K562 (cell line): ENCODE data around the gene SLC5A11. TPM values are rescaled to one million over a fixed set of nuclear protein-coding genes. Genes with fewer than 3 reads are reported as not detected.

Experiments
- BRD4 ChIP-seq: fragments of 200-600 bp; sonication (generic); IDR thresholded peaks from 2 replicates; pipeline ENCODE4 v1.6.1; 2017; ENCODE audit warnings: inconsistent platforms
- CGGBP1 ChIP-seq: fragments of 250-450 bp; sonication (Bioruptor Pico); IDR thresholded peaks from 2 replicates; pipeline ENCODE4 v1.9.0; 2021; ENCODE audit warnings: mild to moderate bottlenecking
- CHD2 ChIP-seq: IDR thresholded peaks from 2 replicates; pipeline ENCODE4 v1.6.1; 2011; ENCODE audit warnings: low read depth, low read length
- CTCF ChIP-seq, 3 experiments: IDR thresholded peaks in 2 of 3; conservative IDR thresholded peaks in 1 of 3; 2 replicates each; pipeline ENCODE4 v1.5.1; 2011 to 2012; ENCODE audit warnings: low read length in 3 of 3, mild to moderate bottlenecking in 3 of 3, control low read depth in 2 of 3, improper control_type of control experiment in 1 of 3, inconsistent platforms in 1 of 3, low read depth in 1 of 3, mixed read lengths in 1 of 3, moderate library complexity in 1 of 3; ENCODE audit not compliant: insufficient read depth in 2 of 3
- DIDO1 ChIP-seq: fragments of 450-650 bp; IDR thresholded peaks from 2 replicates; pipeline ENCODE4 v1.6.1; 2016; ENCODE audit warnings: low read depth, missing biosample characterization, missing genetic modification characterization
- ERF ChIP-seq: fragments of 450-650 bp; formaldehyde crosslinking; IDR thresholded peaks from 2 replicates; pipeline ENCODE4 v1.4.0; 2020; ENCODE audit warnings: mild to moderate bottlenecking, mixed read lengths
- ETS1 ChIP-seq: conservative IDR thresholded peaks from 2 replicates; pipeline ENCODE4 v1.6.1; 2011; ENCODE audit warnings: low read depth, mild to moderate bottlenecking, low read length; ENCODE audit not compliant: control insufficient read depth
- ILK ChIP-seq: fragments of 450-650 bp; IDR thresholded peaks from 2 replicates; pipeline ENCODE4 v1.6.1; 2016; ENCODE audit warnings: missing genetic modification characterization, low read depth, mild to moderate bottlenecking, missing compliant biosample characterization, moderate library complexity, borderline replicate concordance
- NR3C1 ChIP-seq: sonication (generic); formaldehyde crosslinking; IDR thresholded peaks from 2 replicates; pipeline ENCODE4 v1.8.1; 2022; ENCODE audit warnings: missing genetic modification reagents
- NR4A1 ChIP-seq, 2 experiments: fragments of 250-450 bp in 1 of 2; fragments of 450-650 bp in 1 of 2; sonication (Bioruptor Pico) in 1 of 2; IDR thresholded peaks; 2 replicates each; pipeline versions ENCODE4 v1.4.0 to v1.6.1; 2016 to 2020; ENCODE audit warnings: mild to moderate bottlenecking in 2 of 2, missing compliant biosample characterization in 1 of 2, missing genetic modification characterization in 1 of 2, moderate library complexity in 1 of 2
- PCBP1 ChIP-seq: fragments of 200-400 bp; formaldehyde crosslinking; IDR thresholded peaks from 2 replicates; pipeline ENCODE4 v1.6.1; 2018; ENCODE audit warnings: mild to moderate bottlenecking, low read depth, low read length; ENCODE audit not compliant: poor library complexity, severe bottlenecking
- POLR2H ChIP-seq: IDR thresholded peaks from 2 replicates; pipeline ENCODE4 v1.6.1; 2016; ENCODE audit warnings: missing genetic modification characterization, low read depth, mild to moderate bottlenecking, control low read depth, missing compliant biosample characterization, moderate library complexity
- SLC30A9 ChIP-seq: fragments of 250-450 bp; sonication (Bioruptor Pico); IDR thresholded peaks from 2 replicates; pipeline ENCODE4 v1.8.0; 2022; ENCODE audit warnings: mild to moderate bottlenecking, moderate library complexity
- SUPT5H ChIP-seq: fragments of 450-650 bp; IDR thresholded peaks from 2 replicates; pipeline ENCODE4 v1.6.1; 2016
- TCF3 ChIP-seq: sonication (generic); formaldehyde crosslinking; IDR thresholded peaks from 2 replicates; pipeline ENCODE4 v1.4.0; 2020; ENCODE audit warnings: mild to moderate bottlenecking, missing genetic modification reagents
- TCFL5 ChIP-seq: fragments of 250-450 bp; sonication (Bioruptor Pico); conservative IDR thresholded peaks from 2 replicates; pipeline ENCODE4 v1.6.1; 2021; ENCODE audit warnings: mild to moderate bottlenecking, moderate library complexity, matching md5 sums
- THRB ChIP-seq: fragments of 450-650 bp; formaldehyde crosslinking; conservative IDR thresholded peaks from 2 replicates; pipeline ENCODE4 v1.4.0; 2022; ENCODE audit warnings: mild to moderate bottlenecking, missing genetic modification characterization
- ZC3H8 ChIP-seq: fragments of 450-650 bp; IDR thresholded peaks from 2 replicates; pipeline ENCODE4 v1.6.1; 2017
- ZNF274 ChIP-seq: IDR thresholded peaks from 2 replicates; pipeline ENCODE4 v1.6.1; 2011; ENCODE audit warnings: low read depth, mild to moderate bottlenecking, low read length, moderate library complexity, borderline replicate concordance
- ZNF324 ChIP-seq: fragments of 250-450 bp; sonication (Bioruptor Pico); IDR thresholded peaks from 2 replicates; pipeline ENCODE4 v1.4.0; 2020; ENCODE audit warnings: mild to moderate bottlenecking
- ZNF431 ChIP-seq: sonication (generic); formaldehyde crosslinking; IDR thresholded peaks from 2 replicates; pipeline ENCODE4 v1.8.0; 2022; ENCODE audit warnings: mild to moderate bottlenecking, missing genetic modification reagents
- ZNF507 ChIP-seq: conservative IDR thresholded peaks from 2 replicates; pipeline ENCODE4 v1.6.1; 2017; ENCODE audit warnings: missing genetic modification characterization, missing compliant biosample characterization
- ZNF584 ChIP-seq: fragments of 200-800 bp; sonication (Bioruptor generic); IDR thresholded peaks from 2 replicates; pipeline ENCODE4 v1.6.1; 2016; ENCODE audit warnings: low read depth, mild to moderate bottlenecking, missing genetic modification characterization, missing compliant biosample characterization
- ZNF766 ChIP-seq: fragments of 200-800 bp; sonication (Bioruptor generic); conservative IDR thresholded peaks from 2 replicates; pipeline ENCODE4 v1.6.1; 2016; ENCODE audit warnings: missing genetic modification characterization, missing compliant biosample characterization
- ZSCAN29 ChIP-seq: fragments of 450-650 bp; IDR thresholded peaks from 2 replicates; pipeline ENCODE4 v1.6.1; 2017
- polyA plus RNA-seq, 8 experiments: library from polyadenylated mRNA; depleted of rRNA in 4 of 8; stranded (reverse) in 5 of 8; unstranded in 3 of 8; fragments of >200 nt; fragmentation: Nextera tagmentation in 2 of 8; fragmentation: Illumina TruSeq in 1 of 8; extraction: Ambion mirVana in 2 of 8; extraction: Trizol in 1 of 8; gene quantifications; 2 replicates each; pipeline versions ENCODE4 v1.2.1 to v1.2.3, GENCODE V29; 2011 to 2014; ENCODE audit warnings: inconsistent platforms in 1 of 8, missing spikeins in 1 of 8
- total RNA-seq, 7 experiments: library from RNA; depleted of rRNA in 6 of 7; stranded (reverse); fragments of >200 nt in 6 of 7; fragmentation: Illumina TruSeq in 2 of 7; extraction: Trizol in 2 of 7; gene quantifications; 2 replicates each; pipeline versions ENCODE4 v1.2.1 to v1.2.3, GENCODE V29; 2011 to 2021; ENCODE audit warnings: low replicate concordance in 1 of 7

The SLC5A11 gene
- total and polyA plus RNA-seq, 9 of the 15 experiments (the other 6 are each of a cell fraction or from before 2014, with no cell fraction given): 0.04 to 0.25 (median 0.11) TPM; not detected in 3

GRCh38 chr16:24838554-24839266 is 7.1 kb upstream of the SLC5A11 start (continued):
- TF ChIP-seq THRB (CRISPR knock-in tag): 0 out of 2 replicates have a peak, but pooled peaks have one; percentile 14
- no peak for TF ChIP-seq CTCF (IDR thresholded peaks at IDR 0.05 in 2 of 3, conservative IDR thresholded peaks at IDR 0.05 in 1 of 3; ENCODE audit: insufficient read depth in 2 of 3, low read depth in 1 of 3, low read length in 3 of 3)
- TF ChIP-seq ZC3H8: no peak
- no peak for TF ChIP-seq ZNF431 (CRISPR knock-in tag)
- no peak for TF ChIP-seq PCBP1
- no peak for TF ChIP-seq ZNF274
- TF ChIP-seq TCF3 (CRISPR knock-in tag): peak; percentile 96
- TF ChIP-seq DIDO1 (tag): no peak
- TF ChIP-seq ZNF324 (CRISPR knock-in tag): no peak
- TF ChIP-seq ZNF584: no peak
- TF ChIP-seq NR3C1 (CRISPR knock-in tag): no peak
- TF ChIP-seq ZNF507: no peak
- TF ChIP-seq SLC30A9 (CRISPR knock-in tag): no peak
- no peak for TF ChIP-seq CHD2
- no peak for TF ChIP-seq ETS1
- no peak for TF ChIP-seq POLR2H (tag)
- no peak for TF ChIP-seq TCFL5 (CRISPR knock-in tag)
- no peak for TF ChIP-seq NR4A1 (CRISPR knock-in tag; IDR thresholded peaks at IDR 0.05)
- no peak for TF ChIP-seq NR4A1 (tag; IDR thresholded peaks at IDR 0.05)
- TF ChIP-seq ZNF766 (CRISPR knock-in tag): 0 out of 2 replicates have a peak, but pooled peaks have one; percentile 13
- TF ChIP-seq CGGBP1 (CRISPR knock-in tag): no peak
- TF ChIP-seq BRD4: no peak
- TF ChIP-seq ZSCAN29: no peak
- TF ChIP-seq SUPT5H: no peak
- no peak for TF ChIP-seq ILK (tag)
- no peak for TF ChIP-seq ERF (CRISPR knock-in tag)
